ENCODE measurements around the gene PTPRR. TPM values are rescaled to one million over a fixed set of nuclear protein-coding genes. Genes with fewer than 3 reads are reported as not detected.

The PTPRR gene
- total RNA-seq, 1 experiment from 2014 or later: 0.46 TPM

DNA sequence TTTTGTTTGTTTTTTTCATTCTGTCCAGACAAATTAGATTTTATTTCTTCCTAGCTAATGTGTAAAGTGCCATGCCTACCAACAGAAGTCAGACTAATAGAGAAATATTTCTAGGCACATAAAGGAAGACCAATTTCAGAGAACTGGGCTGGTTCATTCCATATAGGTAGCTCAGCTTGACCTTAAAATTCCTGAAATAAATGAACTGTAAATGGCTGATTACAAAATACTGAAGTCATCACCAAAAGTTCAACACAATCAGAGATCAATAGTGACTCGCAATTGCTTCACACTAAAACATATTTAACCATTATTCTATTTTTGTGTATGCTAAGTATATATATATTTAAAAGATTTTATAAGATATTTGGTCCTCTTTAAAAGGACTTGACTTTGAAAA lies 317.5 kb downstream of the PTPRR start:
- Mint-ChIP-seq H3K27me3 (ENCODE audit: low read depth) (peaks cover 2% of the 10 kb centered on the region), H3K36me3 (peaks cover 11% of the 10 kb centered on the region), H3K4me3 (no peak overlapping the region), H3K9me3 (peaks cover 16% of the 10 kb centered on the region), H3K4me1 (0 out of 2 replicates have a peak, but pooled peaks cover 5% of the 10 kb centered on the region), H3K27ac (no peak overlapping the region)
- CTCF ChIA-PET: interaction anchor here (1.4 kb wide), 1 partner anchor 13 kb away, joined by 7 read pairs; no protein-coding TSS in a partner anchor
- DNase-seq (ENCODE audit: low spot score): no peak
- TF ChIP-seq, protein P1, sequence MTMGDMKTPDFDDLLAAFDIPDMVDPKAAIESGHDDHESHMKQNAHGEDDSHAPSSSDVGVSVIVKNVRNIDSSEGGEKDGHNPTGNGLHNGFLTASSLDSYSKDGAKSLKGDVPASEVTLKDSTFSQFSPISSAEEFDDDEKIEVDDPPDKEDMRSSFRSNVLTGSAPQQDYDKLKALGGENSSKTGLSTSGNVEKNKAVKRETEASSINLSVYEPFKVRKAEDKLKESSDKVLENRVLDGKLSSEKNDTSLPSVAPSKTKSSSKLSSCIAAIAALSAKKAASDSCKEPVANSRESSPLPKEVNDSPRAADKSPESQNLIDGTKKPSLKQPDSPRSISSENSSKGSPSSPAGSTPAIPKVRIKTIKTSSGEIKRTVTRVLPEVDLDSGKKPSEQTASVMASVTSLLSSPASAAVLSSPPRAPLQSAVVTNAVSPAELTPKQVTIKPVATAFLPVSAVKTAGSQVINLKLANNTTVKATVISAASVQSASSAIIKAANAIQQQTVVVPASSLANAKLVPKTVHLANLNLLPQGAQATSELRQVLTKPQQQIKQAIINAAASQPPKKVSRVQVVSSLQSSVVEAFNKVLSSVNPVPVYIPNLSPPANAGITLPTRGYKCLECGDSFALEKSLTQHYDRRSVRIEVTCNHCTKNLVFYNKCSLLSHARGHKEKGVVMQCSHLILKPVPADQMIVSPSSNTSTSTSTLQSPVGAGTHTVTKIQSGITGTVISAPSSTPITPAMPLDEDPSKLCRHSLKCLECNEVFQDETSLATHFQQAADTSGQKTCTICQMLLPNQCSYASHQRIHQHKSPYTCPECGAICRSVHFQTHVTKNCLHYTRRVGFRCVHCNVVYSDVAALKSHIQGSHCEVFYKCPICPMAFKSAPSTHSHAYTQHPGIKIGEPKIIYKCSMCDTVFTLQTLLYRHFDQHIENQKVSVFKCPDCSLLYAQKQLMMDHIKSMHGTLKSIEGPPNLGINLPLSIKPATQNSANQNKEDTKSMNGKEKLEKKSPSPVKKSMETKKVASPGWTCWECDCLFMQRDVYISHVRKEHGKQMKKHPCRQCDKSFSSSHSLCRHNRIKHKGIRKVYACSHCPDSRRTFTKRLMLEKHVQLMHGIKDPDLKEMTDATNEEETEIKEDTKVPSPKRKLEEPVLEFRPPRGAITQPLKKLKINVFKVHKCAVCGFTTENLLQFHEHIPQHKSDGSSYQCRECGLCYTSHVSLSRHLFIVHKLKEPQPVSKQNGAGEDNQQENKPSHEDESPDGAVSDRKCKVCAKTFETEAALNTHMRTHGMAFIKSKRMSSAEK (CRISPR knock-in tag; IDR thresholded peaks at IDR 0.05; ENCODE audit: borderline replicate concordance): no peak
- TF ChIP-seq, protein P2, sequence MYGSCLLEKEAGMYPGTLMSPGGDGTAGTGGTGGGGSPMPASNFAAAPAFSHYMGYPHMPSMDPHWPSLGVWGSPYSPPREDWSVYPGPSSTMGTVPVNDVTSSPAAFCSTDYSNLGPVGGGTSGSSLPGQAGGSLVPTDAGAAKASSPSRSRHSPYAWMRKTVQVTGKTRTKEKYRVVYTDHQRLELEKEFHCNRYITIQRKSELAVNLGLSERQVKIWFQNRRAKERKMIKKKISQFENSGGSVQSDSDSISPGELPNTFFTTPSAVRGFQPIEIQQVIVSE (CRISPR knock-in tag; IDR thresholded peaks at IDR 0.05; ENCODE audit: borderline replicate concordance): no peak
- TF ChIP-seq KAT7 (CRISPR knock-in tag; IDR thresholded peaks at IDR 0.05; ENCODE audit: borderline replicate concordance) (no peak), CBFB (CRISPR knock-in tag; IDR thresholded peaks at IDR 0.05; ENCODE audit: low read depth) (no peak), ZNF263 (CRISPR knock-in tag; IDR thresholded peaks at IDR 0.05; ENCODE audit: low read depth) (no peak), ESRRA (CRISPR knock-in tag; IDR thresholded peaks at IDR 0.05; ENCODE audit: borderline replicate concordance) (no peak), FOXJ3 (CRISPR knock-in tag; IDR thresholded peaks at IDR 0.05; ENCODE audit: borderline replicate concordance) (no peak), MXD4 (CRISPR knock-in tag; IDR thresholded peaks at IDR 0.05; ENCODE audit: borderline replicate concordance) (no peak)
- TF ChIP-seq, protein P3, sequence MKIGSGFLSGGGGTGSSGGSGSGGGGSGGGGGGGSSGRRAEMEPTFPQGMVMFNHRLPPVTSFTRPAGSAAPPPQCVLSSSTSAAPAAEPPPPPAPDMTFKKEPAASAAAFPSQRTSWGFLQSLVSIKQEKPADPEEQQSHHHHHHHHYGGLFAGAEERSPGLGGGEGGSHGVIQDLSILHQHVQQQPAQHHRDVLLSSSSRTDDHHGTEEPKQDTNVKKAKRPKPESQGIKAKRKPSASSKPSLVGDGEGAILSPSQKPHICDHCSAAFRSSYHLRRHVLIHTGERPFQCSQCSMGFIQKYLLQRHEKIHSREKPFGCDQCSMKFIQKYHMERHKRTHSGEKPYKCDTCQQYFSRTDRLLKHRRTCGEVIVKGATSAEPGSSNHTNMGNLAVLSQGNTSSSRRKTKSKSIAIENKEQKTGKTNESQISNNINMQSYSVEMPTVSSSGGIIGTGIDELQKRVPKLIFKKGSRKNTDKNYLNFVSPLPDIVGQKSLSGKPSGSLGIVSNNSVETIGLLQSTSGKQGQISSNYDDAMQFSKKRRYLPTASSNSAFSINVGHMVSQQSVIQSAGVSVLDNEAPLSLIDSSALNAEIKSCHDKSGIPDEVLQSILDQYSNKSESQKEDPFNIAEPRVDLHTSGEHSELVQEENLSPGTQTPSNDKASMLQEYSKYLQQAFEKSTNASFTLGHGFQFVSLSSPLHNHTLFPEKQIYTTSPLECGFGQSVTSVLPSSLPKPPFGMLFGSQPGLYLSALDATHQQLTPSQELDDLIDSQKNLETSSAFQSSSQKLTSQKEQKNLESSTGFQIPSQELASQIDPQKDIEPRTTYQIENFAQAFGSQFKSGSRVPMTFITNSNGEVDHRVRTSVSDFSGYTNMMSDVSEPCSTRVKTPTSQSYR (CRISPR knock-in tag; IDR thresholded peaks at IDR 0.05): no peak
- TF ChIP-seq, protein P4, sequence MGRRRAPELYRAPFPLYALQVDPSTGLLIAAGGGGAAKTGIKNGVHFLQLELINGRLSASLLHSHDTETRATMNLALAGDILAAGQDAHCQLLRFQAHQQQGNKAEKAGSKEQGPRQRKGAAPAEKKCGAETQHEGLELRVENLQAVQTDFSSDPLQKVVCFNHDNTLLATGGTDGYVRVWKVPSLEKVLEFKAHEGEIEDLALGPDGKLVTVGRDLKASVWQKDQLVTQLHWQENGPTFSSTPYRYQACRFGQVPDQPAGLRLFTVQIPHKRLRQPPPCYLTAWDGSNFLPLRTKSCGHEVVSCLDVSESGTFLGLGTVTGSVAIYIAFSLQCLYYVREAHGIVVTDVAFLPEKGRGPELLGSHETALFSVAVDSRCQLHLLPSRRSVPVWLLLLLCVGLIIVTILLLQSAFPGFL (CRISPR knock-in tag; IDR thresholded peaks at IDR 0.05; ENCODE audit: borderline replicate concordance): no peak
- TF ChIP-seq, protein P5, sequence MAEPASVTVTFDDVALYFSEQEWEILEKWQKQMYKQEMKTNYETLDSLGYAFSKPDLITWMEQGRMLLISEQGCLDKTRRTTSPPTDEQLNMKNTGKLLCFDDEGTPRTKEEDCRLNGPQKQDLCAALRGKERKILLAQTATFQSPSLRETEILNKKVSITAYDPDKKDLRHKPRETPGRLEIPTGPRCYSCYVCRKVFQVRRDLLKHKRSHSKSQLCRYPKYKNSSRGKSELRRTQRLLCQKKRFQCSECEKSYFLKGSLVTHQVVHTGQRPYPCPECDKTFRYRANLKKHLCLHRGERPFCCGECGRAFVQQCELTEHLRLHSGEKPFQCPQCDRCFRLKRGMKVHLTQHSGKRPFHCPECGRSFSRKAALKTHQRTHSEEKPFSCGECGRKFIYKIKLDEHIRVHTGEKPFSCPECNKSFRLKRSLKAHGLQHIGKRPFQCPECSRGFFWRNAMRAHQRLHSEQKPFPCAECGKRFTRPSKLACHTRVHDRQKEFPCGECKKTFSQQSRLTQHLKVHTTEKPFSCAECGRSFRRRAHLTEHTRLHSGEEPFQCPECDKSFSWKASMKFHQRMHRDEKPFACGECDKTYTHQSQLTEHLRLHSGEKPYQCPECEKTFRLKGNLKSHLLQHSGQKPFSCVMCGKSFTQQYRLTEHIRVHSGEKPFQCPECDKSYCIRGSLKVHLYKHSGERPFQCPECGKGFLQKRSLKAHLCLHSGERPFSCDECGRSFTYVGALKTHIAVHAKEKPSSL (CRISPR knock-in tag; conservative IDR thresholded peaks at IDR 0.05): no peak
- no peak for ATAC-seq
- POLR2A ChIA-PET: no interaction called here

DNA sequence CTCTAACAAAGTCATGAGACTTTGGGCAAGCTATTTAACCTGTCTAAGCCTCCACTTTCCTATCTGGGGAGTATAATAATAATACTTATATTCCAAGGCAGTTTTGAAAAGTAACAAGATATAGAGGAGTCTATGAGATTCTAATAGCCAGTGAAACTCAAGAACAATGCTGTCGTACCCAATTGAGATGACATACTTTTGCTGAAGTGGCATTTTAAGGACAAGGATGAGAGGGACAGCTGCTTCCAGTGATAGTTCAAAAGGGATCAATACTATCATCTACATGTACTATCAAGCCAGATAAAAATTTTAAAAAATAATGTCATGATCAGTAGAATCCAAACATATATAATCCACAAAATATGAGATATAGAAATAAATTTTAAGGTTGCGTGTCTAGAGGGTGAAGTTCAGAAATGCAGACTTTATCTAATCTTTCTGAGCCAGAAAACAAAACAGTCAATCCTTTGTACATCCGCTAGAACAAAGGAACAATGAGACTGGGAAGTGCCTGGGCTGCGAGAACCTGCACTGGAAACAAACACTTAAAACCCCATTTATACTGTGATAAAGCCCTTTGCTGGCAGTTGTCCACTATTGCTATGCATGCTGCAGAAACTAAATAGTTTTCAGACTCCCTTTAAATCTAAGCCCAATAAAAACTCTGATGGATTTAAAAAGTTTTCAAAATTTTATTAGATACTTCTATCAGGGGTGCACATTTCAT lies 321.9 kb downstream of the PTPRR start:
- Mint-ChIP-seq H3K27me3 (ENCODE audit: low read depth) (no peaks in the 10 kb centered on the region), H3K27ac (no peak overlapping the region), H3K4me1 (peaks cover 6% of the 10 kb centered on the region; the same call in 1 of the 2 replicates), H3K36me3 (peaks cover 6% of the 10 kb centered on the region), H3K9me3 (peaks cover 10% of the 10 kb centered on the region), H3K4me3 (no peak overlapping the region)
- DNase-seq (ENCODE audit: low spot score) (no peak), ATAC-seq (no peak)
- CTCF ChIA-PET: interaction anchor here (0.8 to 1.1 kb wide), 2 partner anchors 9 to 120 kb away, joined by 3 read pairs; no protein-coding TSS in a partner anchor
- POLR2A ChIA-PET: no interaction called here
- TF ChIP-seq, protein P6, sequence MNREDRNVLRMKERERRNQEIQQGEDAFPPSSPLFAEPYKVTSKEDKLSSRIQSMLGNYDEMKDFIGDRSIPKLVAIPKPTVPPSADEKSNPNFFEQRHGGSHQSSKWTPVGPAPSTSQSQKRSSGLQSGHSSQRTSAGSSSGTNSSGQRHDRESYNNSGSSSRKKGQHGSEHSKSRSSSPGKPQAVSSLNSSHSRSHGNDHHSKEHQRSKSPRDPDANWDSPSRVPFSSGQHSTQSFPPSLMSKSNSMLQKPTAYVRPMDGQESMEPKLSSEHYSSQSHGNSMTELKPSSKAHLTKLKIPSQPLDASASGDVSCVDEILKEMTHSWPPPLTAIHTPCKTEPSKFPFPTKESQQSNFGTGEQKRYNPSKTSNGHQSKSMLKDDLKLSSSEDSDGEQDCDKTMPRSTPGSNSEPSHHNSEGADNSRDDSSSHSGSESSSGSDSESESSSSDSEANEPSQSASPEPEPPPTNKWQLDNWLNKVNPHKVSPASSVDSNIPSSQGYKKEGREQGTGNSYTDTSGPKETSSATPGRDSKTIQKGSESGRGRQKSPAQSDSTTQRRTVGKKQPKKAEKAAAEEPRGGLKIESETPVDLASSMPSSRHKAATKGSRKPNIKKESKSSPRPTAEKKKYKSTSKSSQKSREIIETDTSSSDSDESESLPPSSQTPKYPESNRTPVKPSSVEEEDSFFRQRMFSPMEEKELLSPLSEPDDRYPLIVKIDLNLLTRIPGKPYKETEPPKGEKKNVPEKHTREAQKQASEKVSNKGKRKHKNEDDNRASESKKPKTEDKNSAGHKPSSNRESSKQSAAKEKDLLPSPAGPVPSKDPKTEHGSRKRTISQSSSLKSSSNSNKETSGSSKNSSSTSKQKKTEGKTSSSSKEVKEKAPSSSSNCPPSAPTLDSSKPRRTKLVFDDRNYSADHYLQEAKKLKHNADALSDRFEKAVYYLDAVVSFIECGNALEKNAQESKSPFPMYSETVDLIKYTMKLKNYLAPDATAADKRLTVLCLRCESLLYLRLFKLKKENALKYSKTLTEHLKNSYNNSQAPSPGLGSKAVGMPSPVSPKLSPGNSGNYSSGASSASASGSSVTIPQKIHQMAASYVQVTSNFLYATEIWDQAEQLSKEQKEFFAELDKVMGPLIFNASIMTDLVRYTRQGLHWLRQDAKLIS (CRISPR knock-in tag; IDR thresholded peaks at IDR 0.05; ENCODE audit: borderline replicate concordance): no peak
- no peak for TF ChIP-seq NFE2L1 (CRISPR knock-in tag; IDR thresholded peaks at IDR 0.05)
- TF ChIP-seq RELA (CRISPR knock-in tag; IDR thresholded peaks at IDR 0.05; ENCODE audit: borderline replicate concordance): no peak
- TF ChIP-seq ZNF232 (CRISPR knock-in tag; IDR thresholded peaks at IDR 0.05): no peak
- TF ChIP-seq, protein P7, sequence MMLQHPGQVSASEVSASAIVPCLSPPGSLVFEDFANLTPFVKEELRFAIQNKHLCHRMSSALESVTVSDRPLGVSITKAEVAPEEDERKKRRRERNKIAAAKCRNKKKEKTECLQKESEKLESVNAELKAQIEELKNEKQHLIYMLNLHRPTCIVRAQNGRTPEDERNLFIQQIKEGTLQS (CRISPR knock-in tag; conservative IDR thresholded peaks at IDR 0.05): no peak

Data from WTC11 (cell line).